Measurements from ENCODE around the gene PPP1CC. TPM values are rescaled to one million over a fixed set of nuclear protein-coding genes. Genes with fewer than 3 reads are reported as not detected.

Gene PPP1CC
- total and polyA plus RNA-seq, 9 donors: 94.4 to 158 (median 126) TPM

DNA sequence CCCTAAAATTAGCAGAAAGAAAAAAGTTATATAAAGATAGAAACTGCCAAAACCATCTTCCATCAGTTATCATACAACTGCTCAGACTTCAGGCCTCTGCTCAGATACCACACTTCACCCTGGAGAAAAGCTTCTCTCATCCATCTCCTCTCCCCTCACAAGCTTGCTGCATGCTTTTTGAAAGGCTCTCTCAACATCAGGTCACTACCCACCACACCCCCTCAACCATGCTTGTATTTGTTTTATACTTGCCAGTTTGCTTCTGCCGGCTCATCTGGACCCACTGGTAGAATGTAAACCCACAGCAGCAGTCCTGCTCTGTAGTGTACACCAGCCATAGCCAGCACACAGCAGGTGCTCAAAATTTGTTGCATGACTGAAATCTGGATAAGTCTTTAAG is 8.8 kb downstream of the PPP1CC start:
- no peak overlapping the region for H3K4me3 ChIP-seq
- TF ChIP-seq, protein P1, sequence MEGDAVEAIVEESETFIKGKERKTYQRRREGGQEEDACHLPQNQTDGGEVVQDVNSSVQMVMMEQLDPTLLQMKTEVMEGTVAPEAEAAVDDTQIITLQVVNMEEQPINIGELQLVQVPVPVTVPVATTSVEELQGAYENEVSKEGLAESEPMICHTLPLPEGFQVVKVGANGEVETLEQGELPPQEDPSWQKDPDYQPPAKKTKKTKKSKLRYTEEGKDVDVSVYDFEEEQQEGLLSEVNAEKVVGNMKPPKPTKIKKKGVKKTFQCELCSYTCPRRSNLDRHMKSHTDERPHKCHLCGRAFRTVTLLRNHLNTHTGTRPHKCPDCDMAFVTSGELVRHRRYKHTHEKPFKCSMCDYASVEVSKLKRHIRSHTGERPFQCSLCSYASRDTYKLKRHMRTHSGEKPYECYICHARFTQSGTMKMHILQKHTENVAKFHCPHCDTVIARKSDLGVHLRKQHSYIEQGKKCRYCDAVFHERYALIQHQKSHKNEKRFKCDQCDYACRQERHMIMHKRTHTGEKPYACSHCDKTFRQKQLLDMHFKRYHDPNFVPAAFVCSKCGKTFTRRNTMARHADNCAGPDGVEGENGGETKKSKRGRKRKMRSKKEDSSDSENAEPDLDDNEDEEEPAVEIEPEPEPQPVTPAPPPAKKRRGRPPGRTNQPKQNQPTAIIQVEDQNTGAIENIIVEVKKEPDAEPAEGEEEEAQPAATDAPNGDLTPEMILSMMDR (IDR thresholded peaks at IDR 0.05): no peak
- TF ChIP-seq POLR2A (IDR thresholded peaks at IDR 0.05): no peak
- no peak for TF ChIP-seq EP300 (IDR thresholded peaks at IDR 0.05)
- no peak overlapping the region for H3K27ac ChIP-seq
- H3K9me3 ChIP-seq: no peaks in the 10 kb centered on the region
- H3K27me3 ChIP-seq: no peaks in the 10 kb centered on the region
- H3K4me1 ChIP-seq (ENCODE audit: insufficient read depth): peaks cover 23% of the 10 kb centered on the region
- WGBS, 3 donors: 34 to 57% (median 36%) methylated on average over 1 of the region's 1 CpG
- no peaks in the 10 kb centered on the region for H3K36me3 ChIP-seq
- DNase-seq: no peak
- intact Hi-C loops (cut with DNase I): no loop called here

DNA sequence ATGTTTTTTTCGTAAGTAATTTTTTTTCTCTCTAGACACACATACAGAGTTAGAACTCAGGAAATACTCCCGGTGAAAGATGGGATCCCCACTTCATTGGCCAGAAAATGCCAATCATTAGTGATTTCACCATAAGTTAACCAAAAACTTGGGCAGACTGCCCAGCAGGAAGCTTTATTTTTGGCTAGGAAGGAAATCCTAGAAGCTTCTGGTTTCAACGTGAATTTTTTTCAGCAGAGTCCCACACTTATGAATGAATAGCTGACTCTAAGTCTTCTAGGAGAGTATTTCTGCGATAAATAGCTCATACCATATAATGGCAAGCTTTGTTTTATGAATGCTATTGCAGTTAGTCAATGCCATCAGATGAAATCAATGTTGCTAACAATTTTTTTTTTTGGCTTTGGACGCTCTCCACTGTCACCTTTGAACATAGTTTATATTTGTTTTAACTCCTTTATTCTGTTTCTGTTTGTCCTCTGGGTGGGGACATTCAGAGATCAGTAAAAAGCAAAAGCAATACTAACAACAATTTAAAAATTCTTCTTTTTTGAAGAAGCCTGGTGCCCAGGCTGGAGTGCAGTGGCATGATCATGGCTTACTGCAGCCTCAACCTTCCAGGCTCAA is 9.5 kb downstream of the PPP1CC start:
- H3K27ac ChIP-seq: no peak overlapping the region

DNA sequence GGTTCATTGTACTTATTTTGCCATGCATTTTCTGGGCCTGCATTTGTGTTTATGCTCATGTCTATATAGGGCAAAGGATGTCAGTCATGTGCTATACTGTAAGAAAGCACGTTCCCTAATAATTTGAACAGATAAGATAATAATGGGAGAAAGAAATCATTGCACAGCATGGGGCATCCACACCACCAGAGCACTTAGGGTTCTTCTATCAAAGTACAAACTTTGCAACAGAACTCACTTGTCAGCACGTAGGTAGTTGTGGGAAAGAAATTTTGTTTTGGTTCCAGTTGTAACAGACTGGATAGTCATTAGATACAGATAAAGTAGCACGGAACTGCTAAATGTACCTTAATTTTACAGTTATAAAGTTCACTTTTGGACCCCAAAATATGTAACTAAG is 10.1 kb downstream of the PPP1CC start:
- intact Hi-C loops (cut with DNase I): no loop called here
- no peak for DNase-seq
- TF ChIP-seq POLR2A (IDR thresholded peaks at IDR 0.05) (no peak), EP300 (IDR thresholded peaks at IDR 0.05) (no peak)
- TF ChIP-seq, protein P1 (IDR thresholded peaks at IDR 0.05): no peak
- Histone ChIP-seq H3K4me3 (no peak overlapping the region), H3K4me1 (ENCODE audit: insufficient read depth) (peaks cover 18% of the 10 kb centered on the region), H3K36me3 (no peaks in the 10 kb centered on the region), H3K9me3 (no peaks in the 10 kb centered on the region), H3K27me3 (no peaks in the 10 kb centered on the region), H3K27ac (no peak overlapping the region)
- WGBS, 3 donors: 8 to 17% (median 13%) methylated on average over 3 of the region's 3 CpGs

More for the DNA sequence above, 9.5 kb downstream of the PPP1CC start:
- TF ChIP-seq POLR2A (IDR thresholded peaks at IDR 0.05): no peak
- TF ChIP-seq, protein P1 (IDR thresholded peaks at IDR 0.05): no peak
- no peak for TF ChIP-seq EP300 (IDR thresholded peaks at IDR 0.05)
- Histone ChIP-seq H3K36me3 (no peaks in the 10 kb centered on the region), H3K4me1 (ENCODE audit: insufficient read depth) (peaks cover 19% of the 10 kb centered on the region), H3K4me3 (no peak overlapping the region), H3K27me3 (no peaks in the 10 kb centered on the region), H3K9me3 (no peaks in the 10 kb centered on the region)
- intact Hi-C loops (cut with DNase I): no loop called here
- DNase-seq: peak in 1 of 5 donors; percentile 26
- 31 to 37% (median 34%) methylated on average over 5 of the region's 5 CpGs for WGBS, 3 donors

DNA sequence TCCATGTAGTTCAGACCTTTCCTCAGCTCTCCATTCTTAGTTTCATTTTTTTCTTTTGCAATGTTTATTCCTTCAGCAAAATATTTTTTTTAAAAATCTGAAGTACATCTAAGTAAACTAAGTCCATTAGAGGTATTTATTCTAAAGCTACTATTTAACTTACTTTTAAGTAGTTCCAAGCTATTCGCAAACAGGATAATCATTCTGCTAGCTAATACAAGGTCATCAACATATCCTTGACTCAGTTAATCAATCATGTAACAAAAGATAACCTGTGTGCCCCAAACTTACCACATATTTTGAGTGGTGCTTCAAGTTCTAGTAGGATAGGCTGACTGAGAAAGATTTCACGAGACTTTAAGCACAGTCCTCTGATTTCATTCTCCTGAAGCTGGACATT is 11.2 kb downstream of the PPP1CC start:
- TF ChIP-seq, protein P1 (IDR thresholded peaks at IDR 0.05): no peak
- TF ChIP-seq POLR2A (IDR thresholded peaks at IDR 0.05): no peak
- TF ChIP-seq EP300 (IDR thresholded peaks at IDR 0.05): no peak
- no peak for DNase-seq
- Histone ChIP-seq H3K4me3 (no peak overlapping the region), H3K36me3 (no peaks in the 10 kb centered on the region), H3K9me3 (no peaks in the 10 kb centered on the region), H3K27ac (no peak overlapping the region), H3K27me3 (no peaks in the 10 kb centered on the region), H3K4me1 (ENCODE audit: insufficient read depth) (peaks cover 15% of the 10 kb centered on the region)
- 29 to 42% (median 32%) methylated on average over 2 of the region's 2 CpGs for WGBS, 3 donors
- intact Hi-C loops (cut with DNase I): no loop called here

Data from ovary (tissue), 9 donors.